ENCODE measurements around the gene SPZ1. TPM values are rescaled to one million over a fixed set of nuclear protein-coding genes. Genes with fewer than 3 reads are reported as not detected.

Gene SPZ1
- total RNA-seq, 1 donor from 2014 or later, result not detected

- Mint-ChIP-seq H3K27me3 (no peaks in the 10 kb centered on the region), H3K4me3 (no peak overlapping the region), H3K36me3 (ENCODE audit: low read depth) (no peaks in the 10 kb centered on the region), H3K9me3 (peaks cover 2% of the 10 kb centered on the region), H3K27ac (no peak overlapping the region), H3K4me1 (no peaks in the 10 kb centered on the region)
- intact Hi-C loops (cut with micrococcal nuclease), result no loop called here
- ATAC-seq (ENCODE audit: low read depth) (no peak), DNase-seq (no peak)
- ChIA-PET CTCF (interaction anchor here (2.1 to 7.5 kb wide), 2 partner anchors 217 to 225 kb away, joined by 12 to 171 read pairs; no protein-coding TSS in a partner anchor), POLR2A (interaction anchor here (2.2 kb wide), 1 partner anchor 217 kb away, joined by 6 read pairs; no protein-coding TSS in a partner anchor)
- TF ChIP-seq, protein P1, sequence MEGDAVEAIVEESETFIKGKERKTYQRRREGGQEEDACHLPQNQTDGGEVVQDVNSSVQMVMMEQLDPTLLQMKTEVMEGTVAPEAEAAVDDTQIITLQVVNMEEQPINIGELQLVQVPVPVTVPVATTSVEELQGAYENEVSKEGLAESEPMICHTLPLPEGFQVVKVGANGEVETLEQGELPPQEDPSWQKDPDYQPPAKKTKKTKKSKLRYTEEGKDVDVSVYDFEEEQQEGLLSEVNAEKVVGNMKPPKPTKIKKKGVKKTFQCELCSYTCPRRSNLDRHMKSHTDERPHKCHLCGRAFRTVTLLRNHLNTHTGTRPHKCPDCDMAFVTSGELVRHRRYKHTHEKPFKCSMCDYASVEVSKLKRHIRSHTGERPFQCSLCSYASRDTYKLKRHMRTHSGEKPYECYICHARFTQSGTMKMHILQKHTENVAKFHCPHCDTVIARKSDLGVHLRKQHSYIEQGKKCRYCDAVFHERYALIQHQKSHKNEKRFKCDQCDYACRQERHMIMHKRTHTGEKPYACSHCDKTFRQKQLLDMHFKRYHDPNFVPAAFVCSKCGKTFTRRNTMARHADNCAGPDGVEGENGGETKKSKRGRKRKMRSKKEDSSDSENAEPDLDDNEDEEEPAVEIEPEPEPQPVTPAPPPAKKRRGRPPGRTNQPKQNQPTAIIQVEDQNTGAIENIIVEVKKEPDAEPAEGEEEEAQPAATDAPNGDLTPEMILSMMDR (IDR thresholded peaks at IDR 0.05), result no peak
Observed at GRCh38 chr5:80308526-80308925, 11.3 kb upstream of the SPZ1 start.

GRCh38 chr5:80309871-80310665 lies 9.7 kb upstream of the SPZ1 start:
- Mint-ChIP-seq H3K4me1 (no peaks in the 10 kb centered on the region), H3K27me3 (no peaks in the 10 kb centered on the region), H3K4me3 (no peak overlapping the region), H3K27ac (no peak overlapping the region), H3K36me3 (ENCODE audit: low read depth) (no peaks in the 10 kb centered on the region), H3K9me3 (peaks cover 2% of the 10 kb centered on the region)
- ATAC-seq (ENCODE audit: low read depth) (no peak), DNase-seq (no peak)
- ChIA-PET CTCF (interaction anchor here (7.5 kb wide), 1 partner anchor 218 kb away, joined by 171 read pairs; no protein-coding TSS in a partner anchor), POLR2A (no interaction called here)
- intact Hi-C loops (cut with micrococcal nuclease), result no loop called here
- TF ChIP-seq, protein P1 (IDR thresholded peaks at IDR 0.05), result no peak

DNA sequence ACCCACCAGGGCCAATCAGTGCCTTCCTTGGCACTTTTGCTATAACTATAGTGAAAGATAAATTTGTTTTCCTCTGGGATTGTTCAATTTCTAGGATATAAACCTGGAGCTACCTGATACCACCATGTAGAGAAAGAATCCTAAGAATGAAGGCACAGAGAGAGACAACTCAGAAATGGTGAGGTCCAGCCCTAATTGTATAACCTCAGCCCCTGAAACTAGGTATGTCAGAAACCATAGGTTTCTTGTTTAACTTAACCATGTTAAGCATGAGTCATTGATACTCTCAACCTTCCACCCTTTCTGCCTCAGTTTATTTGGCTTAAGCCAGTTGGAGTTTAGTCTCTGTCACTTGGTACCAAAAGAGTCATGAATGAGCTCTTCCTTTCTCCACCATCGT lies 4.6 kb upstream of the SPZ1 start:
- H3K4me3 Mint-ChIP-seq, result no peak overlapping the region
- intact Hi-C loops (cut with micrococcal nuclease), result no loop called here
- TF ChIP-seq, protein P1 (IDR thresholded peaks at IDR 0.05), result no peak
- no peaks in the 10 kb centered on the region for H3K36me3 Mint-ChIP-seq (ENCODE audit: low read depth)
- H3K27ac Mint-ChIP-seq, result no peak overlapping the region
- no peaks in the 10 kb centered on the region for H3K4me1 Mint-ChIP-seq
- H3K27me3 Mint-ChIP-seq, result peaks cover 15% of the 10 kb centered on the region
- no peak for ATAC-seq (ENCODE audit: low read depth)
- DNase-seq, result no peak
- CTCF ChIA-PET, result interaction anchor here (0.9 kb wide), 1 partner anchor 48 kb away, joined by 3 read pairs; no protein-coding TSS in a partner anchor
- no peaks in the 10 kb centered on the region for H3K9me3 Mint-ChIP-seq
- POLR2A ChIA-PET, result no interaction called here

DNA sequence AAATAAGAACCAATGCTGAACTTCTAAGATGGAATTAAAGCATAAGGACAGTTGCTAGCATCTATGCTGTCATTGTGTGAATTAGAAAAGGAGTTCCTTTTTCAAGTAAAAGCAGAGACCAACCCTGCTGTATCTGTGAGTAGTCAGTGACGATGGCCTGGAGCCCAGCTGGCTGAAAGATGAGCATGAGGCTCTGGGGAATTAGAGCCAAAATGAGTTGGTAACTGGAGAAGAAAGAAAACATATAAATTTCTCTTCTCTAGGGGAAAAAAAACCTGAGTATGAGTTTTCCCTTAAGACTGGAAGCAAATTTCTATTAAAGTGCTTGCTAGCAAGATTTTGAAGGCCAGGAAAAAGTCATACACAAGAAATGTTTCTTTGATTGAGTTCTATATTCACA lies 1.6 kb upstream of the SPZ1 start:
- no peaks in the 10 kb centered on the region for H3K4me1 Mint-ChIP-seq
- ATAC-seq (ENCODE audit: low read depth) (no peak), DNase-seq (no peak)
- no peak overlapping the region for H3K4me3 Mint-ChIP-seq
- TF ChIP-seq, protein P1 (IDR thresholded peaks at IDR 0.05), result no peak
- H3K36me3 Mint-ChIP-seq (ENCODE audit: low read depth), result no peaks in the 10 kb centered on the region
- CTCF ChIA-PET, result no interaction called here
- POLR2A ChIA-PET, result no interaction called here
- no peak overlapping the region for H3K27ac Mint-ChIP-seq
- peaks cover 18% of the 10 kb centered on the region for H3K27me3 Mint-ChIP-seq
- intact Hi-C loops (cut with micrococcal nuclease), result no loop called here
- H3K9me3 Mint-ChIP-seq, result no peaks in the 10 kb centered on the region

DNA sequence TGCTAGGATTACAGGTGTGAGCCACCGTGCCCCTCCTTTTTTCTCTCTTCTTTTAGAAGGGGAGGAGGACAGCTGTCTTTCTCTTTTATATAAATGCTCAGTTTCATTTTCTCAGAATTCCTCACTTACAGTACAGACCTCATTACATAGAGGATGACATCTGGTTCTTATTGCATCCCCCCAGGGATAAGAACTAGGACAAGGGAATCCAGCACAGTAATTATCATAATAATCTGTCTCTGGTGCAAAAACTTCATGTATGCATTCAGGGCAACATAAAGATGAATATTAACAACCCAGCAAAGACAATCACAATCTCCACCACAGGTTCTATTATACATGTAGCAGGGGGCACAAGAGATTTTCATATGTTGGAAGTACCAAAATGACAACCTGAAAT lies 5.1 kb downstream of the SPZ1 start:
- POLR2A ChIA-PET, result no interaction called here
- Mint-ChIP-seq H3K27ac (no peak overlapping the region), H3K4me3 (no peak overlapping the region), H3K36me3 (ENCODE audit: low read depth) (no peaks in the 10 kb centered on the region), H3K9me3 (no peaks in the 10 kb centered on the region), H3K4me1 (no peaks in the 10 kb centered on the region), H3K27me3 (peaks cover 7% of the 10 kb centered on the region)
- ATAC-seq (ENCODE audit: low read depth), result no peak
- intact Hi-C loops (cut with micrococcal nuclease), result no loop called here
- DNase-seq, result no peak
- CTCF ChIA-PET, result no interaction called here
- TF ChIP-seq, protein P1 (IDR thresholded peaks at IDR 0.05), result no peak

Data from activated B cell treated with CpG ODN at 0.5 μM for 24 hours (primary cell).